ENCODE data around the gene IL1R1.

DNA sequence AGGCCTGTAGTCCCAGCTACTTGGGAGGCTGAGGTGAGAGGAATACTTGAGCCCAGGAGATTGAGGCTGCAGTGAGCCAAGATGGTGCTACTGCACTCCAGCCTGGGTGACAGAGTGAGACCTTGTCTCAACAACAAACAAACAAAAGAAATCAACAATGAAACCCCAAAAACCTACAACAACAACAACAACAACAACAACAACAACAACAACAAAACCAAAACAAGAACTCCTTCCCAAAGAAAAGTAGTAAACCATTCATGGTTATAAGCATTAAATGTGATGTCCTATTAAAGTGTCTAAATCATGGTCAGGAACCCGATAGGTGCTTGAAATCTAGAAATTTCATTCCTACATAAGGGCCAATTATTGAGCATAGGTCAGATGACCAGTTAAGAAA is 13.5 kb upstream of the IL1R1 start:
- TF ChIP-seq, protein P1, sequence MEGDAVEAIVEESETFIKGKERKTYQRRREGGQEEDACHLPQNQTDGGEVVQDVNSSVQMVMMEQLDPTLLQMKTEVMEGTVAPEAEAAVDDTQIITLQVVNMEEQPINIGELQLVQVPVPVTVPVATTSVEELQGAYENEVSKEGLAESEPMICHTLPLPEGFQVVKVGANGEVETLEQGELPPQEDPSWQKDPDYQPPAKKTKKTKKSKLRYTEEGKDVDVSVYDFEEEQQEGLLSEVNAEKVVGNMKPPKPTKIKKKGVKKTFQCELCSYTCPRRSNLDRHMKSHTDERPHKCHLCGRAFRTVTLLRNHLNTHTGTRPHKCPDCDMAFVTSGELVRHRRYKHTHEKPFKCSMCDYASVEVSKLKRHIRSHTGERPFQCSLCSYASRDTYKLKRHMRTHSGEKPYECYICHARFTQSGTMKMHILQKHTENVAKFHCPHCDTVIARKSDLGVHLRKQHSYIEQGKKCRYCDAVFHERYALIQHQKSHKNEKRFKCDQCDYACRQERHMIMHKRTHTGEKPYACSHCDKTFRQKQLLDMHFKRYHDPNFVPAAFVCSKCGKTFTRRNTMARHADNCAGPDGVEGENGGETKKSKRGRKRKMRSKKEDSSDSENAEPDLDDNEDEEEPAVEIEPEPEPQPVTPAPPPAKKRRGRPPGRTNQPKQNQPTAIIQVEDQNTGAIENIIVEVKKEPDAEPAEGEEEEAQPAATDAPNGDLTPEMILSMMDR (IDR thresholded peaks at IDR 0.05) = no peak
- TF ChIP-seq POLR2A (IDR thresholded peaks at IDR 0.05) = no peak
